Peyer's patch (tissue), 4 donors: Measurements from ENCODE around the gene C3orf80.

Source experiments
- CTCF ChIP-seq, 6 experiments: fragments of 450-650 bp in 4 of 6; fragments of 200-600 bp in 2 of 6; sonication (generic) in 1 of 6; IDR thresholded peaks; one replicate each; pipeline ENCODE4 v1.5.1; 2017 to 2019; ENCODE audit warnings: antibody characterized with exemption in 6 of 6, mild to moderate bottlenecking in 3 of 6, moderate library complexity in 1 of 6
- POLR2A ChIP-seq, 2 donors: fragments of 450-650 bp; IDR thresholded peaks; one replicate each; pipeline ENCODE4 v1.5.1; 2017; ENCODE audit warnings: antibody characterized with exemption in 2 of 2, mild to moderate bottlenecking in 2 of 2, moderate library complexity in 2 of 2

- TF ChIP-seq CTCF (IDR thresholded peaks at IDR 0.05) (peak in 3 of 6 experiments; percentile 39 to 44 (median 39)), POLR2A (IDR thresholded peaks at IDR 0.05) (no peak)
These were observed 14.4 kb upstream of the C3orf80 start for GRCh38 chr3:160210799-160211221.
